Panc1 (cell line): ENCODE data around the gene TTC34. TPM values are rescaled to one million over a fixed set of nuclear protein-coding genes. Genes with fewer than 3 reads are reported as not detected.

Experiments used
- ATAC-seq: fragments of 200-7000 bp; cut with Tn5 transposase; 2 replicates; pipeline ENCODE4 v1.9.1; 2020; ENCODE audit warnings: mild to moderate bottlenecking, moderate library complexity
- BruUV-seq: library from RNA; stranded (reverse); fragments of 400-500 nt; replicated peaks from 2 replicates; lab custom pipeline; 2021; lab: Mats Ljungman, UMichigan
- CTCF ChIA-PET: fragments of 300-600 bp; sonication (Branson Sonifier 250); formaldehyde crosslinking; loops from one replicate; lab custom pipeline; 2022; ENCODE audit warnings: antibody characterized with exemption; lab: Charles Lee
- POLR2A ChIA-PET: fragments of 300-600 bp; sonication (Branson Sonifier 250); formaldehyde crosslinking; loops from one replicate; lab custom pipeline; 2022; ENCODE audit warnings: antibody characterized with exemption; lab: Charles Lee
- DNase-seq: peaks from one replicate; pipeline ENCODE4 v3.0.0-alpha.2; 2010; ENCODE audit warnings: low read depth, low spot score
- H3K27ac ChIP-seq: 2 replicates; pipeline ENCODE4 v1.5.1; 2011; ENCODE audit warnings: mild to moderate bottlenecking, low read length, inconsistent platforms
- H3K27me3 ChIP-seq: fragments of 200-500 bp; sonication (Bioruptor generic); 2 replicates; pipeline ENCODE4 v1.6.0; 2014; ENCODE audit warnings: low read length, inconsistent platforms; ENCODE audit not compliant: control insufficient read depth, insufficient read depth
- H3K36me3 ChIP-seq: fragments of 200-500 bp; sonication (Bioruptor generic); 2 replicates; pipeline ENCODE4 v1.5.1; 2014; ENCODE audit warnings: inconsistent platforms, mild to moderate bottlenecking, low read length, moderate library complexity; ENCODE audit not compliant: control insufficient read depth, insufficient read depth
- H3K4me1 ChIP-seq: 2 replicates; pipeline ENCODE4 v1.5.1; 2011; ENCODE audit warnings: inconsistent platforms, mild to moderate bottlenecking, low read length, moderate library complexity; ENCODE audit not compliant: control insufficient read depth, insufficient read depth
- H3K4me3 ChIP-seq, 2 experiments: 2 replicates each; pipeline ENCODE4 v1.5.1; 2011 to 2012; ENCODE audit warnings: low read depth in 2 of 2, low read length in 2 of 2, mild to moderate bottlenecking in 2 of 2, inconsistent platforms in 1 of 2, moderate library complexity in 1 of 2
- H3K9me3 ChIP-seq: fragments of 200-500 bp; sonication (Bioruptor generic); 2 replicates; pipeline ENCODE4 v1.5.1; 2014; ENCODE audit warnings: low read depth, mild to moderate bottlenecking, inconsistent platforms, low read length, moderate library complexity; ENCODE audit not compliant: control insufficient read depth, insufficient read depth
- POLR2AphosphoS5 ChIP-seq: IDR thresholded peaks from 2 replicates; pipeline ENCODE4 v1.6.1; 2012; ENCODE audit warnings: mild to moderate bottlenecking, low read depth, low read length, moderate library complexity
- REST ChIP-seq, 2 experiments: IDR thresholded peaks; 2 replicates each; pipeline ENCODE4 v1.6.1; 2011 to 2012; ENCODE audit warnings: low read depth in 2 of 2, control low read depth in 1 of 2, low read length in 1 of 2, mild to moderate bottlenecking in 1 of 2, moderate library complexity in 1 of 2; ENCODE audit not compliant: insufficient read depth in 1 of 2
- SIN3A ChIP-seq: IDR thresholded peaks from 2 replicates; pipeline ENCODE4 v1.6.1; 2012; ENCODE audit warnings: low read depth, mild to moderate bottlenecking, low read length, moderate library complexity, borderline replicate concordance; ENCODE audit not compliant: insufficient read depth
- TCF7L2 ChIP-seq: IDR thresholded peaks from 2 replicates; pipeline ENCODE4 v1.6.1; 2011; ENCODE audit warnings: mild to moderate bottlenecking, low read depth, low read length, inconsistent platforms
- in situ Hi-C: cut with HindIII; loops from 2 replicates; pipeline ENCODE4 v1.10.0; 2016; ENCODE audit warnings: low sequenced_read_pairs, low pct_unique_long_range_greater_than_20kb
- intact Hi-C: fragments of 100-400 bp; cut with micrococcal nuclease; formaldehyde crosslinking; loops from one replicate; pipeline ENCODE4 v1.10.0; 2022; ENCODE audit not compliant: unreplicated experiment
- total RNA-seq: library from RNA; stranded (reverse); gene quantifications from one replicate; pipeline ENCODE4 v1.2.1, GENCODE V29; 2021; ENCODE audit not compliant: unreplicated experiment
- TF ChIP-seq, protein P1 (sequence below): fragments of 450-650 bp; IDR thresholded peaks from 2 replicates; pipeline ENCODE4 v1.5.1; 2017; ENCODE audit warnings: mild to moderate bottlenecking

TTC34 gene
- total RNA-seq, 1 experiment from 2014 or later, result 1.5 TPM

GRCh38 chr1:2642560-2643413, 158.7 kb downstream of the TTC34 start:
- H3K4me1 ChIP-seq, result peaks cover 6% of the 10 kb centered on the region; the same call in 1 of the 2 replicates
- no peaks in the 10 kb centered on the region for H3K27me3 ChIP-seq
- in situ Hi-C loops (no loop called here), intact Hi-C loops (no loop called here)
- peak overlapping the region; percentile 79 to 80 for H3K4me3 ChIP-seq
- BruUV-seq, result no TSS peak
- DNase-seq, result peak; percentile 38
- TF ChIP-seq, protein P1, sequence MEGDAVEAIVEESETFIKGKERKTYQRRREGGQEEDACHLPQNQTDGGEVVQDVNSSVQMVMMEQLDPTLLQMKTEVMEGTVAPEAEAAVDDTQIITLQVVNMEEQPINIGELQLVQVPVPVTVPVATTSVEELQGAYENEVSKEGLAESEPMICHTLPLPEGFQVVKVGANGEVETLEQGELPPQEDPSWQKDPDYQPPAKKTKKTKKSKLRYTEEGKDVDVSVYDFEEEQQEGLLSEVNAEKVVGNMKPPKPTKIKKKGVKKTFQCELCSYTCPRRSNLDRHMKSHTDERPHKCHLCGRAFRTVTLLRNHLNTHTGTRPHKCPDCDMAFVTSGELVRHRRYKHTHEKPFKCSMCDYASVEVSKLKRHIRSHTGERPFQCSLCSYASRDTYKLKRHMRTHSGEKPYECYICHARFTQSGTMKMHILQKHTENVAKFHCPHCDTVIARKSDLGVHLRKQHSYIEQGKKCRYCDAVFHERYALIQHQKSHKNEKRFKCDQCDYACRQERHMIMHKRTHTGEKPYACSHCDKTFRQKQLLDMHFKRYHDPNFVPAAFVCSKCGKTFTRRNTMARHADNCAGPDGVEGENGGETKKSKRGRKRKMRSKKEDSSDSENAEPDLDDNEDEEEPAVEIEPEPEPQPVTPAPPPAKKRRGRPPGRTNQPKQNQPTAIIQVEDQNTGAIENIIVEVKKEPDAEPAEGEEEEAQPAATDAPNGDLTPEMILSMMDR, result no peak; the same call in 1 of the 2 replicates
- TF ChIP-seq POLR2AphosphoS5 (peak; percentile 76), REST (IDR thresholded peaks at IDR 0.05; ENCODE audit: insufficient read depth in 1 of 2, low read depth in 2 of 2, low read length in 1 of 2) (0 out of 4 replicates have a peak, but pooled peaks of 1 of the 2 experiments have one; percentile 31), SIN3A (peak; percentile 94; the same call in 1 of the 2 replicates)
- peaks cover 3% of the 10 kb centered on the region; the same call in 1 of the 2 replicates for H3K9me3 ChIP-seq
- ChIA-PET POLR2A (no interaction called here), CTCF (no interaction called here)
- peak overlapping the region; percentile 81 for H3K27ac ChIP-seq
- ATAC-seq, result peak; percentile 86
- no peaks in the 10 kb centered on the region for H3K36me3 ChIP-seq

GRCh38 chr1:2642131-2642559, 159.3 kb downstream of the TTC34 start:
- TSS peak; percentile 59 for BruUV-seq
- ChIA-PET CTCF (no interaction called here), POLR2A (no interaction called here)
- Histone ChIP-seq H3K4me1 (peaks cover 6% of the 10 kb centered on the region; the same call in 1 of the 2 replicates), H3K36me3 (no peaks in the 10 kb centered on the region), H3K27ac (peak overlapping the region; percentile 81), H3K9me3 (peaks cover 3% of the 10 kb centered on the region; the same call in 1 of the 2 replicates), H3K27me3 (no peaks in the 10 kb centered on the region), H3K4me3 (peak overlapping the region; percentile 79 to 80)
- TF ChIP-seq SIN3A, result no peak
- TF ChIP-seq POLR2AphosphoS5, result no peak
- TF ChIP-seq, protein P1, result no peak
- TF ChIP-seq TCF7L2, result no peak
- TF ChIP-seq REST (IDR thresholded peaks at IDR 0.05; ENCODE audit: insufficient read depth in 1 of 2, low read depth in 2 of 2, low read length in 1 of 2), result no peak
- in situ Hi-C loops, result no loop called here
- ATAC-seq, result peak; percentile 1; the same call in 1 of the 2 replicates
- no peak for DNase-seq
- intact Hi-C loops, result no loop called here
